Tibial nerve (tissue), 3 donors: ENCODE results near the gene SUGCT.

Experiments used
- CTCF ChIP-seq, 5 experiments: fragments of 200-600 bp in 3 of 5; fragments of 450-650 bp in 2 of 5; sonication (generic) in 3 of 5; IDR thresholded peaks; one replicate each; pipeline ENCODE4 v1.5.1; 2016 to 2019; ENCODE audit warnings: antibody characterized with exemption in 5 of 5, mild to moderate bottlenecking in 3 of 5, moderate library complexity in 2 of 5
- POLR2A ChIP-seq, 2 donors: fragments of 450-650 bp; IDR thresholded peaks; one replicate each; pipeline ENCODE4 v1.6.1; 2017; ENCODE audit warnings: antibody characterized with exemption in 2 of 2, mild to moderate bottlenecking in 2 of 2, moderate library complexity in 2 of 2

GRCh38 chr7:40432046-40432445 is 297.2 kb downstream of the SUGCT start:
- TF ChIP-seq POLR2A (IDR thresholded peaks at IDR 0.05) (no peak), CTCF (IDR thresholded peaks at IDR 0.05) (no peak)
